Measurements from ENCODE around the gene CNN2. TPM values are rescaled to one million over a fixed set of nuclear protein-coding genes. Genes with fewer than 3 reads are reported as not detected.

CNN2 gene
- total RNA-seq, 2 donors from 2014 or later: 108 to 132 TPM

- no peak for TF ChIP-seq CTCF (IDR thresholded peaks at IDR 0.05)
- Histone ChIP-seq H3K9me3 (no peaks in the 10 kb centered on the region), H3K27ac (no peak overlapping the region), H3K9ac (ENCODE audit: low read depth in 2 of 2, low read length in 2 of 2) (no peak overlapping the region), H3K4me3 (no peak overlapping the region), H3K36me3 (no peaks in the 10 kb centered on the region), H3K27me3 (peaks cover 44% of the 10 kb centered on the region), H3K4me1 (peaks cover 7% of the 10 kb centered on the region)
- peak; percentile 47 for DNase-seq
- intact Hi-C loops (cut with DNase I): no loop called here
Measured at GRCh38 chr19:996051-996838, 30.2 kb upstream of the CNN2 start.

- no peak for TF ChIP-seq CTCF (IDR thresholded peaks at IDR 0.05)
- Histone ChIP-seq H3K4me3 (no peak overlapping the region), H3K36me3 (no peaks in the 10 kb centered on the region), H3K9ac (ENCODE audit: low read depth in 2 of 2, low read length in 2 of 2) (no peak overlapping the region), H3K9me3 (no peaks in the 10 kb centered on the region), H3K27ac (no peak overlapping the region), H3K27me3 (peaks cover 51% of the 10 kb centered on the region), H3K4me1 (peaks cover 7% of the 10 kb centered on the region)
- intact Hi-C loops (cut with DNase I): no loop called here
- DNase-seq: no peak
Measured at GRCh38 chr19:998064-998463, 28.3 kb upstream of the CNN2 start.

- Histone ChIP-seq H3K4me1 (peaks cover 7% of the 10 kb centered on the region), H3K9me3 (no peaks in the 10 kb centered on the region), H3K9ac (ENCODE audit: low read depth in 2 of 2, low read length in 2 of 2) (no peak overlapping the region), H3K27ac (no peak overlapping the region), H3K4me3 (no peak overlapping the region), H3K36me3 (no peaks in the 10 kb centered on the region), H3K27me3 (peaks cover 51% of the 10 kb centered on the region)
- DNase-seq: no peak
- intact Hi-C loops (cut with DNase I): no loop called here
- no peak for TF ChIP-seq CTCF (IDR thresholded peaks at IDR 0.05)
Measured at GRCh38 chr19:999379-999719, 27.1 kb upstream of the CNN2 start.

- Histone ChIP-seq H3K4me3 (no peak within 1 kb of the TSS), H3K27ac (no peak within 1 kb of the TSS), H3K9ac (ENCODE audit: low read depth in 2 of 2, low read length in 2 of 2) (no peak within 1 kb of the TSS), H3K9me3 (no peaks in the 10 kb centered on the region), H3K27me3 (peaks cover 51% of the 10 kb centered on the region), H3K36me3 (no peaks in the 10 kb centered on the region), H3K4me1 (peaks cover 7% of the 10 kb centered on the region)
- intact Hi-C loops (cut with DNase I): no loop called here
- no peak for TF ChIP-seq CTCF (IDR thresholded peaks at IDR 0.05)
- peak; percentile 65 for DNase-seq
Measured at GRCh38 chr19:1000095-1000494, 26.3 kb upstream of the CNN2 start, which contains the start of gene GRIN3B. GRIN3B (plus strand) TSS chr19:1000419; CDS start chr19:1000438, 19 bp downstream.

GRCh38 chr19:1000591-1001537, 25.5 kb upstream of the CNN2 start:
- H3K27me3 ChIP-seq: peaks cover 45% of the 10 kb centered on the region
- intact Hi-C loops (cut with DNase I): no loop called here
- H3K36me3 ChIP-seq: no peaks in the 10 kb centered on the region
- peaks cover 7% of the 10 kb centered on the region for H3K4me1 ChIP-seq
- H3K4me3 ChIP-seq: no peak overlapping the region
- H3K9ac ChIP-seq (ENCODE audit: low read depth in 2 of 2, low read length in 2 of 2): no peak overlapping the region
- no peak for DNase-seq
- H3K27ac ChIP-seq: no peak overlapping the region
- TF ChIP-seq CTCF (IDR thresholded peaks at IDR 0.05): no peak
- no peaks in the 10 kb centered on the region for H3K9me3 ChIP-seq
